ENCODE results near the gene ATP9A. TPM values are rescaled to one million over a fixed set of nuclear protein-coding genes. Genes with fewer than 3 reads are reported as not detected.
"Not testable (repeated sequence)": the region's sequence is repeated elsewhere in the genome, so short reads cannot be mapped to it uniquely, and the experiment has no call there.

ATP9A gene
- total RNA-seq, 4 donors from 2014 or later: 15.1 to 50.8 (median 30.0) TPM

GRCh38 chr20:51687108-51687507 is 81.1 kb downstream of the ATP9A start:
- Histone ChIP-seq H3K9me3 (no peaks in the 10 kb centered on the region), H3K4me1 (no peaks in the 10 kb centered on the region), H3K27ac (no peak overlapping the region), H3K4me3 (no peak overlapping the region), H3K36me3 (no peaks in the 10 kb centered on the region), H3K27me3 (no peaks in the 10 kb centered on the region)
- TF ChIP-seq CTCF (IDR thresholded peaks at IDR 0.05): no peak
- no peak for TF ChIP-seq POLR2A (IDR thresholded peaks at IDR 0.05)
- intact Hi-C loops (cut with DNase I; ENCODE audit: low total_unique reads): no loop called here
- DNase-seq: no peak

GRCh38 chr20:51685494-51685893 is 82.7 kb downstream of the ATP9A start:
- H3K9me3 ChIP-seq; H3K4me1 ChIP-seq; H3K4me3 ChIP-seq; H3K27me3 ChIP-seq; H3K36me3 ChIP-seq; H3K27ac ChIP-seq; DNase-seq; intact Hi-C loops (cut with DNase I; ENCODE audit: low total_unique reads): not testable (repeated sequence)

GRCh38 chr20:51680067-51680749 is 88.0 kb downstream of the ATP9A start:
- H3K27ac ChIP-seq: no peak overlapping the region
- no peaks in the 10 kb centered on the region for H3K4me1 ChIP-seq
- intact Hi-C loops (cut with DNase I; ENCODE audit: low total_unique reads): no loop called here
- no peaks in the 10 kb centered on the region for H3K27me3 ChIP-seq
- H3K9me3 ChIP-seq: no peaks in the 10 kb centered on the region
- TF ChIP-seq CTCF (IDR thresholded peaks at IDR 0.05) (no peak), POLR2A (IDR thresholded peaks at IDR 0.05) (no peak)
- DNase-seq: no peak
- H3K36me3 ChIP-seq: no peaks in the 10 kb centered on the region
- no peak overlapping the region for H3K4me3 ChIP-seq

- intact Hi-C loops (cut with DNase I; ENCODE audit: low total_unique reads): no loop called here
- H3K27me3 ChIP-seq: no peaks in the 10 kb centered on the region
- H3K36me3 ChIP-seq: no peaks in the 10 kb centered on the region
- H3K4me3 ChIP-seq: no peak overlapping the region
- H3K27ac ChIP-seq: no peak overlapping the region
- TF ChIP-seq POLR2A (IDR thresholded peaks at IDR 0.05) (no peak), CTCF (IDR thresholded peaks at IDR 0.05) (no peak)
- H3K9me3 ChIP-seq: no peaks in the 10 kb centered on the region
- DNase-seq: no peak
- no peaks in the 10 kb centered on the region for H3K4me1 ChIP-seq
Observed at GRCh38 chr20:51679254-51679921, 88.8 kb downstream of the ATP9A start.

- no peaks in the 10 kb centered on the region for H3K27me3 ChIP-seq
- H3K4me1 ChIP-seq: no peaks in the 10 kb centered on the region
- no peaks in the 10 kb centered on the region for H3K36me3 ChIP-seq
- DNase-seq: peak in 1 of 2 donors; percentile 30
- H3K9me3 ChIP-seq: no peaks in the 10 kb centered on the region
- H3K27ac ChIP-seq: no peak overlapping the region
- H3K4me3 ChIP-seq: no peak overlapping the region
- intact Hi-C loops (cut with DNase I; ENCODE audit: low total_unique reads): no loop called here
- TF ChIP-seq CTCF (IDR thresholded peaks at IDR 0.05) (no peak), POLR2A (IDR thresholded peaks at IDR 0.05) (no peak)
Observed at GRCh38 chr20:51678026-51678697, 90.0 kb downstream of the ATP9A start.
